Activated gamma-delta T cell (primary cell): ENCODE results near the gene MAD1L1.

ENCODE experiments used
- DNase-seq: peaks from one replicate; lab custom pipeline; 2025; lab: John Stamatoyannopoulos, UW

The MAD1L1 gene

GRCh38 chr7:2219136-2219535 lies 13.6 kb downstream of the MAD1L1 start:
- DNase-seq: no peak

- no peak for DNase-seq
These were observed 14.3 kb downstream of the MAD1L1 start for GRCh38 chr7:2218444-2218785.

GRCh38 chr7:2217716-2218443 lies 14.9 kb downstream of the MAD1L1 start:
- DNase-seq: no peak

- no peak for DNase-seq
These were observed 15.5 kb downstream of the MAD1L1 start for GRCh38 chr7:2217206-2217605.

GRCh38 chr7:2215851-2216250 lies 16.9 kb downstream of the MAD1L1 start:
- DNase-seq: no peak

- no peak for DNase-seq
These were observed 18.1 kb downstream of the MAD1L1 start for GRCh38 chr7:2214636-2215035.

GRCh38 chr7:2213551-2214215 lies 19.1 kb downstream of the MAD1L1 start:
- DNase-seq: no peak

GRCh38 chr7:2212906-2213305 lies 19.8 kb downstream of the MAD1L1 start:
- no peak for DNase-seq

GRCh38 chr7:2211926-2212325 lies 20.8 kb downstream of the MAD1L1 start:
- DNase-seq: no peak

- no peak for DNase-seq
These were observed 21.4 kb downstream of the MAD1L1 start for GRCh38 chr7:2211259-2211880.

- DNase-seq: no peak
These were observed 22.0 kb downstream of the MAD1L1 start for GRCh38 chr7:2210551-2211258.

- DNase-seq: no peak
These were observed 22.8 kb downstream of the MAD1L1 start for GRCh38 chr7:2209961-2210323.

- DNase-seq: no peak
These were observed 23.4 kb downstream of the MAD1L1 start for GRCh38 chr7:2209146-2209960.

- no peak for DNase-seq
These were observed 24.0 kb downstream of the MAD1L1 start for GRCh38 chr7:2208712-2209111.

- no peak for DNase-seq
These were observed 27.5 kb downstream of the MAD1L1 start for GRCh38 chr7:2205036-2205780.

GRCh38 chr7:2204446-2204845 lies 28.3 kb downstream of the MAD1L1 start:
- DNase-seq: no peak

- DNase-seq: no peak
These were observed 28.9 kb downstream of the MAD1L1 start for GRCh38 chr7:2203766-2204300.

GRCh38 chr7:2202901-2203765 lies 29.6 kb downstream of the MAD1L1 start:
- DNase-seq: no peak

GRCh38 chr7:2202361-2202761 lies 30.4 kb downstream of the MAD1L1 start:
- DNase-seq: no peak
